HG03354 (cell line): ENCODE results near the gene LIME1.
"Not testable (repeated sequence)": the region's sequence is repeated elsewhere in the genome, so short reads cannot be mapped to it uniquely, and the experiment has no call there.

Experiments
- ATAC-seq: cut with Tn5 transposase; IDR thresholded peaks from one replicate; pipeline ENCODE4 v1.9.1; 2021; ENCODE audit warnings: mild to moderate bottlenecking; ENCODE audit not compliant: unreplicated experiment, poor library complexity, severe bottlenecking

LIME1 gene

GRCh38 chr20:63767886-63768285, 31.4 kb downstream of the LIME1 start:
- ATAC-seq, result no peak

- ATAC-seq, result no peak
These were observed 32.4 kb downstream of the LIME1 start for GRCh38 chr20:63768591-63769515.

- ATAC-seq, result no peak
These were observed 33.5 kb downstream of the LIME1 start for GRCh38 chr20:63769891-63770474.

- ATAC-seq, result no peak
These were observed 34.7 kb downstream of the LIME1 start for GRCh38 chr20:63771046-63771707.

GRCh38 chr20:63772781-63773518, 36.5 kb downstream of the LIME1 start:
- ATAC-seq, result no peak

- no peak for ATAC-seq
These were observed 37.2 kb downstream of the LIME1 start for GRCh38 chr20:63773571-63774241.

- no peak for ATAC-seq
These were observed 37.8 kb downstream of the LIME1 start for GRCh38 chr20:63774306-63774705.

- no peak for ATAC-seq
These were observed 38.9 kb downstream of the LIME1 start for GRCh38 chr20:63775096-63775978.

GRCh38 chr20:63776875-63777274, 40.4 kb downstream of the LIME1 start:
- not testable (repeated sequence) for ATAC-seq

- no peak for ATAC-seq
These were observed 41.1 kb downstream of the LIME1 start for GRCh38 chr20:63777614-63778013.

GRCh38 chr20:63778034-63778752, 41.7 kb downstream of the LIME1 start:
- ATAC-seq, result no peak

- ATAC-seq, result no peak
These were observed 42.4 kb downstream of the LIME1 start for GRCh38 chr20:63778857-63779256.

GRCh38 chr20:63781181-63781580, 44.7 kb downstream of the LIME1 start:
- no peak for ATAC-seq

- no peak for ATAC-seq
These were observed 45.6 kb downstream of the LIME1 start for GRCh38 chr20:63782051-63782471.

GRCh38 chr20:63782521-63782971, 46.1 kb downstream of the LIME1 start:
- ATAC-seq, result no peak

GRCh38 chr20:63783970-63784369, 47.5 kb downstream of the LIME1 start:
- ATAC-seq, result no peak

- no peak for ATAC-seq
These were observed 49.2 kb downstream of the LIME1 start for GRCh38 chr20:63785691-63786131.

- no peak for ATAC-seq
These were observed 50.8 kb downstream of the LIME1 start for GRCh38 chr20:63787302-63787701.
